Measurements from ENCODE around the gene HDAC4. TPM values are rescaled to one million over a fixed set of nuclear protein-coding genes. Genes with fewer than 3 reads are reported as not detected.
A peak's percentile ranks its signal among the peaks of the same experiment; 100 is the strongest.

HDAC4 gene
- total and polyA plus RNA-seq, 2 experiments from 2014 or later: 8.1 to 41.8 TPM

DNA sequence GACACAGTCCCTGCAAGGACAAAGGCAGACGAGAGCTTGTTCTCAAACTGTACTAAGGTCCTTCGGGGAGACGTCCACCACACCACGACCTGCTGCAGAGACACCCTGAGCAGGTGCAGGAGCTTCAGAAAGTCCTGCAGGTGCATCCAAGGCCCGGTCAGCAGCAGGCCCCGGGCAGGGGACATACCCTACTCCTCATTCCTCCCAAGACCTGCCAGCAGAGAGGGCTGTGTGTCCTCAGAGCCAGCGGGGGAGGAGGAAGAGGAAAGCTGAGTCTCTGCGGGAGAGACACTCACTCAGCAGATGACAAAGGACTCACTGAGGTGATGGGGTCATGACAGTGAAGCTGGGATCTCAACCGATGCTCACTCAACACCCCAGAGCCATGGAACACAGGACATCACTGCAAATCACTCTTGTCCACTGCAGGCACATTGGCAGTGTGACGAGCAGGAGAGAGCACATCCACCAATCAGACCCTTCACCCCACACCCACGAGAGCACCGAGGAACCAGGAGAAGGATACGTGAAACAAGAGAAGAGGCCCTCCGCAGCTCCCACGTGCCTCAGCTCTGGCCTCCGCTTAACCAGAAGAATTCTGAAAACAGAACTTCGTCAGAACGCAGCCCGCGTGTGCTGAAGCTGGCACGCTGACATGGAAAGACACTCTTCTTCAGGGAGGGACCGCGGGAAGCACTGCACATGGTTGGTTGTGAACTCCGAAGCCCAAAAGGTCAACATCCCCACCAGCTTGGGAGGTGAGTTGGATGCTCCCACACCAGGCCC, 9.3 kb downstream of the HDAC4 start:
- peak; percentile 15 for ATAC-seq

DNA sequence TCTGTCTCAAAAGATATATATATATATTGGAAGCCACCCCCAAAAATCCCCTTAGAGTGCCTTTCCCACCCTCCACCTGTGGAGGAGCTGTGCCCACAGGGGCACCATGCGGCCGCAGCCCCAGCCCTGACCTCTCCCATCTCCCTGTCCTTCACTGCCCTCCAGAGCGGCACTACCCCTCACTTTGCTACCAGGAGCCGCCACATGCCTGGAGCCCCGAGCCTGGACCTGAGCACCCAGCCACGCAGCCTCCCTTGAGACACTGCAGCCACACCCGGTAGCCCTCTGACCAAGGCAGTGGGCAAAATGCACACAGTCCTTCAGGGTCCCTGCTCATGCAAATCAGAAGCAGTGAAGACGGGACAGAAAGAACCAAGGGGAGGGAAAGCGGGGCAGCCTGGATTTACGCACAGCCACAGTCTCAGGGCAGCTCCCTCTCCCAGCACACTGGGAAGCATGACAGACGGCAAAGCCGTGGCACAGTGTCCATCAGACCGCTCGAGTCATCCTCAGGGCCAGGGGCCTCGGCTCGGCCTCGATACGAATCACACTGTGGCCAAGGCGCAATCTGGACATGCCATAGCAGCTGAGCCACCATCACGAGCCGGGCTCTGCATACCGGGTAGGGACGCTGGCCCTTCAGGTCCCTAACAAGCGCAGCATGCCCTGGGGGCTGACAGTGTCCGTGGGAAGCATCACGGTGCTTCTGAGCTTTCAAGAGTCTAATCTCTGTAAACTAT, 10.1 kb downstream of the HDAC4 start:
- no peaks in the 10 kb centered on the region for H3F3A ChIP-seq (replicated peaks; ENCODE audit: low read depth)
- H4K20me1 ChIP-seq (replicated peaks; ENCODE audit: insufficient read depth): peaks cover 22% of the 10 kb centered on the region; the same call in 1 of the 2 replicates
- H3K27me3 Mint-ChIP-seq (ENCODE audit: insufficient read depth, low read depth, poor library complexity): peaks cover 2% of the 10 kb centered on the region
- ATAC-seq (no peak), DNase-seq (ENCODE audit: low spot score) (no peak)
- no peak overlapping the region for H3K4me3 Mint-ChIP-seq
- H3K9me2 ChIP-seq (ENCODE audit: insufficient read depth): no peaks in the 10 kb centered on the region
- H3K9me3 Mint-ChIP-seq: no peaks in the 10 kb centered on the region; the same call in 2 of the 3 replicates
- H3K27me3 ChIP-seq (ENCODE audit: insufficient read depth): no peaks in the 10 kb centered on the region
- H3K36me3 ChIP-seq (ENCODE audit: insufficient read depth): no peaks in the 10 kb centered on the region
- peaks cover 29% of the 10 kb centered on the region for H3K4me1 Mint-ChIP-seq
- H3K79me2 ChIP-seq (replicated peaks; ENCODE audit: insufficient read depth): peaks cover 96% of the 10 kb centered on the region
- peaks cover 22% of the 10 kb centered on the region for H3K36me3 Mint-ChIP-seq (ENCODE audit: low read depth)
- no peak overlapping the region for H2AFZ ChIP-seq
- H3K27ac Mint-ChIP-seq: no peak overlapping the region
- no peak overlapping the region for H3K4me2 ChIP-seq
- H3K4me3 ChIP-seq: no peak overlapping the region
- H3K4me1 ChIP-seq (ENCODE audit: insufficient read depth): no peaks in the 10 kb centered on the region
- no peak overlapping the region for H3K27ac ChIP-seq (ENCODE audit: low read depth)
- TF ChIP-seq ZNF331 (CRISPR knock-in tag; IDR thresholded peaks at IDR 0.05; ENCODE audit: low read depth) (no peak), EZH2 (IDR thresholded peaks at IDR 0.05; ENCODE audit: low read depth, unreplicated experiment) (no peak), EZH2phosphoT487 (IDR thresholded peaks at IDR 0.05; ENCODE audit: unreplicated experiment) (no peak), ZNF114 (CRISPR knock-in tag; IDR thresholded peaks at IDR 0.05) (no peak), POLR2AphosphoS5 (IDR thresholded peaks at IDR 0.05; ENCODE audit: low read depth) (no peak)

More for the DNA sequence above, 9.3 kb downstream of the HDAC4 start:
- no peak overlapping the region for H3K27ac Mint-ChIP-seq
- Histone ChIP-seq H2AFZ (no peak overlapping the region), H3K4me2 (no peak overlapping the region), H3K4me1 (ENCODE audit: insufficient read depth) (no peaks in the 10 kb centered on the region), H3K79me2 (replicated peaks; ENCODE audit: insufficient read depth) (peaks cover 96% of the 10 kb centered on the region), H3F3A (replicated peaks; ENCODE audit: low read depth) (no peaks in the 10 kb centered on the region), H3K27me3 (ENCODE audit: insufficient read depth) (no peaks in the 10 kb centered on the region), H3K4me3 (no peak overlapping the region), H3K9me2 (ENCODE audit: insufficient read depth) (no peaks in the 10 kb centered on the region), H3K36me3 (ENCODE audit: insufficient read depth) (no peaks in the 10 kb centered on the region), H4K20me1 (replicated peaks; ENCODE audit: insufficient read depth) (peaks cover 29% of the 10 kb centered on the region; the same call in 1 of the 2 replicates), H3K27ac (ENCODE audit: low read depth) (no peak overlapping the region)
- TF ChIP-seq EZH2phosphoT487 (IDR thresholded peaks at IDR 0.05; ENCODE audit: unreplicated experiment) (no peak), CREB1 (CRISPR knock-in tag; IDR thresholded peaks at IDR 0.05; ENCODE audit: low read depth) (no peak), ZNF114 (CRISPR knock-in tag; IDR thresholded peaks at IDR 0.05) (no peak), POLR2AphosphoS5 (IDR thresholded peaks at IDR 0.05; ENCODE audit: low read depth) (no peak)
- TF ChIP-seq, protein P1, sequence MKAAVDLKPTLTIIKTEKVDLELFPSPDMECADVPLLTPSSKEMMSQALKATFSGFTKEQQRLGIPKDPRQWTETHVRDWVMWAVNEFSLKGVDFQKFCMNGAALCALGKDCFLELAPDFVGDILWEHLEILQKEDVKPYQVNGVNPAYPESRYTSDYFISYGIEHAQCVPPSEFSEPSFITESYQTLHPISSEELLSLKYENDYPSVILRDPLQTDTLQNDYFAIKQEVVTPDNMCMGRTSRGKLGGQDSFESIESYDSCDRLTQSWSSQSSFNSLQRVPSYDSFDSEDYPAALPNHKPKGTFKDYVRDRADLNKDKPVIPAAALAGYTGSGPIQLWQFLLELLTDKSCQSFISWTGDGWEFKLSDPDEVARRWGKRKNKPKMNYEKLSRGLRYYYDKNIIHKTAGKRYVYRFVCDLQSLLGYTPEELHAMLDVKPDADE (IDR thresholded peaks at IDR 0.05): no peak
- TF ChIP-seq, protein P2, sequence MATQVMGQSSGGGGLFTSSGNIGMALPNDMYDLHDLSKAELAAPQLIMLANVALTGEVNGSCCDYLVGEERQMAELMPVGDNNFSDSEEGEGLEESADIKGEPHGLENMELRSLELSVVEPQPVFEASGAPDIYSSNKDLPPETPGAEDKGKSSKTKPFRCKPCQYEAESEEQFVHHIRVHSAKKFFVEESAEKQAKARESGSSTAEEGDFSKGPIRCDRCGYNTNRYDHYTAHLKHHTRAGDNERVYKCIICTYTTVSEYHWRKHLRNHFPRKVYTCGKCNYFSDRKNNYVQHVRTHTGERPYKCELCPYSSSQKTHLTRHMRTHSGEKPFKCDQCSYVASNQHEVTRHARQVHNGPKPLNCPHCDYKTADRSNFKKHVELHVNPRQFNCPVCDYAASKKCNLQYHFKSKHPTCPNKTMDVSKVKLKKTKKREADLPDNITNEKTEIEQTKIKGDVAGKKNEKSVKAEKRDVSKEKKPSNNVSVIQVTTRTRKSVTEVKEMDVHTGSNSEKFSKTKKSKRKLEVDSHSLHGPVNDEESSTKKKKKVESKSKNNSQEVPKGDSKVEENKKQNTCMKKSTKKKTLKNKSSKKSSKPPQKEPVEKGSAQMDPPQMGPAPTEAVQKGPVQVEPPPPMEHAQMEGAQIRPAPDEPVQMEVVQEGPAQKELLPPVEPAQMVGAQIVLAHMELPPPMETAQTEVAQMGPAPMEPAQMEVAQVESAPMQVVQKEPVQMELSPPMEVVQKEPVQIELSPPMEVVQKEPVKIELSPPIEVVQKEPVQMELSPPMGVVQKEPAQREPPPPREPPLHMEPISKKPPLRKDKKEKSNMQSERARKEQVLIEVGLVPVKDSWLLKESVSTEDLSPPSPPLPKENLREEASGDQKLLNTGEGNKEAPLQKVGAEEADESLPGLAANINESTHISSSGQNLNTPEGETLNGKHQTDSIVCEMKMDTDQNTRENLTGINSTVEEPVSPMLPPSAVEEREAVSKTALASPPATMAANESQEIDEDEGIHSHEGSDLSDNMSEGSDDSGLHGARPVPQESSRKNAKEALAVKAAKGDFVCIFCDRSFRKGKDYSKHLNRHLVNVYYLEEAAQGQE (IDR thresholded peaks at IDR 0.05; ENCODE audit: unreplicated experiment): no peak
- peaks cover 23% of the 10 kb centered on the region for H3K4me1 Mint-ChIP-seq
- no peak for DNase-seq (ENCODE audit: low spot score)
- peaks cover 16% of the 10 kb centered on the region for H3K36me3 Mint-ChIP-seq (ENCODE audit: low read depth)
- no peak overlapping the region for H3K4me3 Mint-ChIP-seq
- H3K9me3 Mint-ChIP-seq: no peaks in the 10 kb centered on the region; the same call in 2 of the 3 replicates
- peaks cover 2% of the 10 kb centered on the region for H3K27me3 Mint-ChIP-seq (ENCODE audit: insufficient read depth, low read depth, poor library complexity)

Data from GM23338 (cell line).